ENCODE measurements around the gene HNRNPU. TPM values are rescaled to one million over a fixed set of nuclear protein-coding genes. Genes with fewer than 3 reads are reported as not detected.

The HNRNPU gene
- total and polyA plus RNA-seq, 4 donors = 83.6 to 286 (median 199) TPM

- DNase-seq (no peak), ATAC-seq (ENCODE audit: low FRiP score) (no peak)
- H3K4me1 ChIP-seq (ENCODE audit: control insufficient read depth in 1 of 2, insufficient read depth in 2 of 2, low read length in 2 of 2) = no peaks in the 10 kb centered on the region
- H3K27ac ChIP-seq (ENCODE audit: low read depth in 1 of 2, low read length in 2 of 2) = no peak overlapping the region
- intact Hi-C loops (cut with DNase I) = no loop called here
- no peak overlapping the region for H3K4me3 ChIP-seq (ENCODE audit: low read length in 2 of 2)
- H3K9me3 ChIP-seq (ENCODE audit: control insufficient read depth, low read length) = no peaks in the 10 kb centered on the region
- 44 to 47% methylated on average over 1 of the region's 1 CpG for WGBS, 2 donors
- H3K27me3 ChIP-seq (ENCODE audit: control insufficient read depth in 1 of 2, insufficient read depth in 2 of 2, low read length in 1 of 2) = no peaks in the 10 kb centered on the region
- peaks cover 5 to 6% of the 10 kb centered on the region in 2 donors for H3K36me3 ChIP-seq (ENCODE audit: control insufficient read depth in 1 of 2, insufficient read depth in 2 of 2, low read length in 1 of 2)
Measured at GRCh38 chr1:244858357-244858756, 6.0 kb downstream of the HNRNPU start.

- DNase-seq = no peak
- intact Hi-C loops (cut with DNase I) = no loop called here
- H3K4me1 ChIP-seq (ENCODE audit: control insufficient read depth in 1 of 2, insufficient read depth in 2 of 2, low read length in 2 of 2) = no peaks in the 10 kb centered on the region
- no peak for ATAC-seq (ENCODE audit: low FRiP score)
- H3K9me3 ChIP-seq (ENCODE audit: control insufficient read depth, low read length) = no peaks in the 10 kb centered on the region
- H3K27me3 ChIP-seq (ENCODE audit: control insufficient read depth in 1 of 2, insufficient read depth in 2 of 2, low read length in 1 of 2) = no peaks in the 10 kb centered on the region
- WGBS, 2 donors = 52 to 56% methylated on average over 3 of the region's 3 CpGs
- H3K4me3 ChIP-seq (ENCODE audit: low read length in 2 of 2) = no peak overlapping the region
- H3K27ac ChIP-seq (ENCODE audit: low read depth in 1 of 2, low read length in 2 of 2) = no peak overlapping the region
- H3K36me3 ChIP-seq (ENCODE audit: control insufficient read depth in 1 of 2, insufficient read depth in 2 of 2, low read length in 1 of 2) = peaks cover 5 to 6% of the 10 kb centered on the region in 2 donors
Measured at GRCh38 chr1:244857761-244858160, 6.6 kb downstream of the HNRNPU start.

GRCh38 chr1:244854865-244855578 is 9.3 kb downstream of the HNRNPU start:
- DNase-seq (no peak), ATAC-seq (ENCODE audit: low FRiP score) (no peak)
- Histone ChIP-seq H3K36me3 (ENCODE audit: control insufficient read depth in 1 of 2, insufficient read depth in 2 of 2, low read length in 1 of 2) (peaks cover 4 to 6% of the 10 kb centered on the region in 2 donors), H3K27me3 (ENCODE audit: control insufficient read depth in 1 of 2, insufficient read depth in 2 of 2, low read length in 1 of 2) (no peaks in the 10 kb centered on the region), H3K9me3 (ENCODE audit: control insufficient read depth, low read length) (no peaks in the 10 kb centered on the region), H3K4me3 (ENCODE audit: low read length in 2 of 2) (no peak overlapping the region), H3K27ac (ENCODE audit: low read depth in 1 of 2, low read length in 2 of 2) (no peak overlapping the region), H3K4me1 (ENCODE audit: control insufficient read depth in 1 of 2, insufficient read depth in 2 of 2, low read length in 2 of 2) (no peaks in the 10 kb centered on the region)
- 49 to 54% methylated on average over 7 of the region's 7 CpGs for WGBS, 2 donors
- intact Hi-C loops (cut with DNase I) = no loop called here

DNA sequence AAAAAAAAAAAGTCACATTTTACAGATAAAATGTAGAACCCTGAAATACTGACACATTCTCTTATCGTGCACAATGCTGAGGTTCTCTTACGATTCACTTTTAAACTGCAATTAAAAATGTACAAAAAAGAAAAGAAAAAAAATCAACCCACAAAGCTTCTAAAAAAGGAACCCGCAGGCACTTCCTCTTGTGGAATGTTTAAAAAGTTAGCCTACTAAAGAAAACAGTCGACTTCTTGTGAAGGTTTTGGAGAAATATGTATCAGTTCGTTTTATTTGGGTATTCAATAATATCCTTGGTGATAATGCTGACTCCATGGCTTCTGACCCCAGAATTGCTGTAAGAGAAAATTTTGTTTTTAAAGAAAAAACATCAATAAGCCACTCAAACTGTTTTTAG is 10.2 kb downstream of the HNRNPU start:
- no peak overlapping the region for H3K4me3 ChIP-seq (ENCODE audit: low read length in 2 of 2)
- H3K27ac ChIP-seq (ENCODE audit: low read depth in 1 of 2, low read length in 2 of 2) = no peak overlapping the region
- 34 to 37% methylated on average over 5 of the region's 5 CpGs for WGBS, 2 donors
- ATAC-seq (ENCODE audit: low FRiP score) (no peak), DNase-seq (no peak)
- no peaks in the 10 kb centered on the region for H3K27me3 ChIP-seq (ENCODE audit: control insufficient read depth in 1 of 2, insufficient read depth in 2 of 2, low read length in 1 of 2)
- no peaks in the 10 kb centered on the region for H3K9me3 ChIP-seq (ENCODE audit: control insufficient read depth, low read length)
- peaks cover 0 to 1% of the 10 kb centered on the region in 2 donors for H3K4me1 ChIP-seq (ENCODE audit: control insufficient read depth in 1 of 2, insufficient read depth in 2 of 2, low read length in 2 of 2)
- intact Hi-C loops (cut with DNase I) = no loop called here
- H3K36me3 ChIP-seq (ENCODE audit: control insufficient read depth in 1 of 2, insufficient read depth in 2 of 2, low read length in 1 of 2) = peaks cover 3 to 6% of the 10 kb centered on the region in 2 donors

DNA sequence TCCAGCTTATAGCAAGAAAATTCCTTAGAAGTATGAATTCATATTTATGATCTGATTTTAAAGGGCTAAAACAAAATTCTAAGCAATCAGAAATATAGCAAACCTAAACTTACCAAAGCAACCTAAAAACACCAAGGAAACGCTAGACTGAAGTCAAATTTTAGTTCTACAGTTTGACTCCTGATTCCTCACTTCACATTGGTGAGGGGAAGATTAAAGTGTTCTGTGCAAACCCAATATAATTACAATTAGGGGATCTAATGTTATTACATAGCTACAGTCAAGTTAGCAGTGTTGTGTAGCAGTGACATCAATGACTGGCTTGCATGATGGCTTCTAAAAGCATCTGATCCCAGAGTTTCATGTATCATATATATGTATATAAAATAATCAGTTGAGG is 11.6 kb downstream of the HNRNPU start:
- WGBS, 2 donors = 74 to 84% methylated on average over 1 of the region's 1 CpG
- no peak overlapping the region for H3K27ac ChIP-seq (ENCODE audit: low read depth in 1 of 2, low read length in 2 of 2)

DNA sequence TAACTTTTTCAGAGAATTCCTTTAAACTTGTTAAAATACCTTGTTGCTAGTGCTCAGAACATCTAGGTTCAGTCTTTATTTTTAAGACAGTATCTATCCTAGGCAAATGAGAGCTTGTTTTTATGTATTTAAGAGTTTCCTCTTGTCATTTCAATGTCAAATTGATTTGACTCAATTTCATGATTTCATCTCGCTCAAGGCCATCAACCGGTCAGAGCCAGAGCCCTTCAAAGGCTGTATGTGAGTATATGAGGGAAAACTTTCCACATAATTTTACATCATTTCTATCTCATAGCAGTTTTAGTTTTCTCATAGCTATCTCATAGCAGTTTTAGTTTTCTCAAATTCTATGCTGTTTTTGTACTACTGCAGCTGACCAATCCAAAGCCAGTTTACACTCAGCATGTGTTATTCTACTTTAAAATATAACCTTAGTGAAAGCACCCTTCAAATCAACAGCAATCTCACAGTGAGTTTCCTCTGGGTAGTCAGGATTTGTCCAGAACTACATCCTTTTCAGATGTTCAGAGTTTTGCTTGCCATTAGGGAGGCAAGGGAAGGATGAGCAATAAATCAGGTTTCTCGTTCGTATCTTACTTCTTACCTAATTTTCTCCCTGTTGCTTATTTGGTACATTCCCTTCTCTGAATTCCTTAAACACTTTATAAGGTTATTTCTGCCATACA is 12.7 kb downstream of the HNRNPU start:
- peaks cover 0 to 2% of the 10 kb centered on the region in 2 donors for H3K4me1 ChIP-seq (ENCODE audit: control insufficient read depth in 1 of 2, insufficient read depth in 2 of 2, low read length in 2 of 2)
- no peaks in the 10 kb centered on the region for H3K9me3 ChIP-seq (ENCODE audit: control insufficient read depth, low read length)
- ATAC-seq (ENCODE audit: low FRiP score) = no peak
- 79 to 81% methylated on average over 4 of the region's 4 CpGs for WGBS, 2 donors
- DNase-seq = no peak
- intact Hi-C loops (cut with DNase I) = no loop called here
- no peaks in the 10 kb centered on the region for H3K27me3 ChIP-seq (ENCODE audit: control insufficient read depth in 1 of 2, insufficient read depth in 2 of 2, low read length in 1 of 2)
- no peak overlapping the region for H3K27ac ChIP-seq (ENCODE audit: low read depth in 1 of 2, low read length in 2 of 2)
- no peak overlapping the region for H3K4me3 ChIP-seq (ENCODE audit: low read length in 2 of 2)
- peaks cover 3 to 4% of the 10 kb centered on the region in 2 donors for H3K36me3 ChIP-seq (ENCODE audit: control insufficient read depth in 1 of 2, insufficient read depth in 2 of 2, low read length in 1 of 2)

More for the DNA sequence above, 11.6 kb downstream of the HNRNPU start:
- DNase-seq = no peak
- intact Hi-C loops (cut with DNase I) = no loop called here
- no peaks in the 10 kb centered on the region for H3K27me3 ChIP-seq (ENCODE audit: control insufficient read depth in 1 of 2, insufficient read depth in 2 of 2, low read length in 1 of 2)
- no peak for ATAC-seq (ENCODE audit: low FRiP score)
- H3K4me3 ChIP-seq (ENCODE audit: low read length in 2 of 2) = no peak overlapping the region
- H3K4me1 ChIP-seq (ENCODE audit: control insufficient read depth in 1 of 2, insufficient read depth in 2 of 2, low read length in 2 of 2) = peaks cover 0 to 2% of the 10 kb centered on the region in 2 donors
- peaks cover 3 to 6% of the 10 kb centered on the region in 2 donors for H3K36me3 ChIP-seq (ENCODE audit: control insufficient read depth in 1 of 2, insufficient read depth in 2 of 2, low read length in 1 of 2)
- no peaks in the 10 kb centered on the region for H3K9me3 ChIP-seq (ENCODE audit: control insufficient read depth, low read length)

- intact Hi-C loops (cut with DNase I) = no loop called here
- Histone ChIP-seq H3K27ac (ENCODE audit: low read depth in 1 of 2, low read length in 2 of 2) (no peak overlapping the region), H3K4me1 (ENCODE audit: control insufficient read depth in 1 of 2, insufficient read depth in 2 of 2, low read length in 2 of 2) (peaks cover 0 to 2% of the 10 kb centered on the region in 2 donors), H3K27me3 (ENCODE audit: control insufficient read depth in 1 of 2, insufficient read depth in 2 of 2, low read length in 1 of 2) (no peaks in the 10 kb centered on the region), H3K4me3 (ENCODE audit: low read length in 2 of 2) (no peak overlapping the region), H3K9me3 (ENCODE audit: control insufficient read depth, low read length) (no peaks in the 10 kb centered on the region), H3K36me3 (ENCODE audit: control insufficient read depth in 1 of 2, insufficient read depth in 2 of 2, low read length in 1 of 2) (peaks cover 0 to 3% of the 10 kb centered on the region in 2 donors)
- DNase-seq (no peak), ATAC-seq (ENCODE audit: low FRiP score) (no peak)
- WGBS, 2 donors = 99 to 100% methylated on average over 2 of the region's 2 CpGs
Measured at GRCh38 chr1:244850896-244851295, 13.4 kb downstream of the HNRNPU start.

DNA sequence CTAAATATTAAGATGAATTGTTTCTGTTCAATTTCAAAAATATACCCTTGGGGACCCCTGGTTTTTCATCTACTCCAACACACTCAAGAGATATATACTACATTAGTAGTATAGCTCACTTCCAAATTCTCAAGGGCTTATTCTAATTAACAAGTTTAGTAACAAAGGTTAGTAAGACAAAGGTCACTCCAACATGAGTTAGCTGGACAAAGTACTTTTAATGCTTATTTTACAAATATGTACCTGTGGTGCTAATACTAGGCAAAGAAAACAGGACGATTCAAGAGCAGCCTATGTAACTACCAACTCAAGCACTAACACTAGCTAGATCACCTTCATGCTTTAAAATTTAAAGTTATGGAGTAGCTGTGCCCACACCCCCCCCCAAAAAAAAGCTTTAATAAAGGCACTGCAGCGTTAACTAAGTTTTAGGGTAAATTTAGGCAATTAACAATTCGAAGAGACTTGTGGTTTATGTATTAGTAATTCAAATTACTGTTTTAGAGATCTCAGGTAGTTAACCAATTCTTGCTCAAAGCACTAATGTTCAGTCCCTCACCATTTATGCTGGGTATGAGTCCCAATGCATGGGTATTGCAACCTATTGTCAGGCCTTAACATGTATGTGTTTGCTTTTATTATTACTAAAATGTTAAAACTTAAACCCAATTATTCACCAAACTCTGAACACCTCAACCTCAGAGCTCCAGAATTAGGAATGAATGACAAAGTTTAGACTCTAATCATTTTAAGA is 14.1 kb downstream of the HNRNPU start:
- intact Hi-C loops (cut with DNase I) = no loop called here
- no peak for ATAC-seq (ENCODE audit: low FRiP score)

More for the DNA sequence above, 14.1 kb downstream of the HNRNPU start:
- WGBS, 2 donors = 73 to 80% methylated on average over 3 of the region's 3 CpGs
- peaks cover 0 to 2% of the 10 kb centered on the region in 2 donors for H3K4me1 ChIP-seq (ENCODE audit: control insufficient read depth in 1 of 2, insufficient read depth in 2 of 2, low read length in 2 of 2)
- peaks cover 0 to 2% of the 10 kb centered on the region in 2 donors for H3K36me3 ChIP-seq (ENCODE audit: control insufficient read depth in 1 of 2, insufficient read depth in 2 of 2, low read length in 1 of 2)
- H3K27ac ChIP-seq (ENCODE audit: low read depth in 1 of 2, low read length in 2 of 2) = no peak overlapping the region
- DNase-seq = no peak
- no peaks in the 10 kb centered on the region for H3K27me3 ChIP-seq (ENCODE audit: control insufficient read depth in 1 of 2, insufficient read depth in 2 of 2, low read length in 1 of 2)
- H3K9me3 ChIP-seq (ENCODE audit: control insufficient read depth, low read length) = no peaks in the 10 kb centered on the region
- H3K4me3 ChIP-seq (ENCODE audit: low read length in 2 of 2) = no peak overlapping the region
